Esophagus squamous epithelium (tissue), 5 donors: Measurements from ENCODE around the gene BST1. TPM values are rescaled to one million over a fixed set of nuclear protein-coding genes. Genes with fewer than 3 reads are reported as not detected.
"Not testable (repeated sequence)": the region's sequence is repeated elsewhere in the genome, so short reads cannot be mapped to it uniquely, and the experiment has no call there.

Experiments used
- DNase-seq: peaks from one replicate; lab custom pipeline; 2025; lab: John Stamatoyannopoulos, UW
- H3K27ac ChIP-seq, 4 donors: fragments of 200-600 bp; sonication (generic); one replicate each; pipeline ENCODE4 v1.5.1; 2016 to 2019; ENCODE audit warnings: mild to moderate bottlenecking in 1 of 4
- H3K27me3 ChIP-seq, 4 donors: fragments of 200-600 bp; sonication (generic); 1 replicate in 3 of 4; 2 replicates in 1 of 4; pipeline versions ENCODE4 v1.5.1 to v1.6.0; 2017 to 2021; ENCODE audit warnings: antibody characterized with exemption in 1 of 4
- H3K36me3 ChIP-seq, 3 donors: fragments of 200-600 bp; sonication (generic); one replicate each; pipeline ENCODE4 v1.5.1; 2016 to 2019
- H3K4me1 ChIP-seq, 3 donors: fragments of 200-600 bp; sonication (generic); one replicate each; pipeline ENCODE4 v1.5.1; 2017 to 2019
- H3K4me3 ChIP-seq, 4 donors: fragments of 200-600 bp; sonication (generic); 1 replicate in 3 of 4; 2 replicates in 1 of 4; pipeline ENCODE4 v1.5.1; 2016 to 2019; ENCODE audit warnings: mild to moderate bottlenecking in 2 of 4, moderate library complexity in 1 of 4
- H3K9me3 ChIP-seq, 3 donors: fragments of 200-600 bp; sonication (generic); one replicate each; pipeline ENCODE4 v1.5.1; 2016 to 2019
- POLR2A ChIP-seq, 4 donors: fragments of 450-650 bp; IDR thresholded peaks; one replicate each; pipeline ENCODE4 v1.6.1; 2017; ENCODE audit warnings: antibody characterized with exemption in 4 of 4, mild to moderate bottlenecking in 4 of 4, moderate library complexity in 3 of 4
- WGBS, 2 donors: methylation state at CpG; one replicate each; pipeline ENCODE4 v1.1.5; 2018; 5-methylcytosine and 5-hydroxymethylcytosine counted together
- intact Hi-C: fragments of 100-400 bp; cut with DNase I; formaldehyde crosslinking; loops from one replicate; pipeline ENCODE4 v1.15.0; 2022
- total RNA-seq, 4 donors: library from RNA; depleted of rRNA; stranded (reverse); fragments of >200 nt; gene quantifications; one replicate each; pipeline ENCODE4 v1.1.0, GENCODE V29; 2016
- TF ChIP-seq, protein P1 (sequence below), 6 experiments: fragments of 450-650 bp in 4 of 6; fragments of 200-600 bp in 2 of 6; sonication (generic) in 2 of 6; IDR thresholded peaks; one replicate each; pipeline ENCODE4 v1.5.1; 2016 to 2019; ENCODE audit warnings: antibody characterized with exemption in 6 of 6, mild to moderate bottlenecking in 4 of 6, moderate library complexity in 4 of 6
- donor health status: DM: yes; HTN: yes; CAD: no.

Gene BST1
- total RNA-seq, 4 donors from 2014 or later = 0.97 to 7.4 (median 3.6) TPM

GRCh38 chr4:15729910-15730533, 27.2 kb downstream of the BST1 start:
- H3K4me1 ChIP-seq = no peaks in the 10 kb centered on the region
- no peak for TF ChIP-seq POLR2A (IDR thresholded peaks at IDR 0.05)
- TF ChIP-seq, protein P1, sequence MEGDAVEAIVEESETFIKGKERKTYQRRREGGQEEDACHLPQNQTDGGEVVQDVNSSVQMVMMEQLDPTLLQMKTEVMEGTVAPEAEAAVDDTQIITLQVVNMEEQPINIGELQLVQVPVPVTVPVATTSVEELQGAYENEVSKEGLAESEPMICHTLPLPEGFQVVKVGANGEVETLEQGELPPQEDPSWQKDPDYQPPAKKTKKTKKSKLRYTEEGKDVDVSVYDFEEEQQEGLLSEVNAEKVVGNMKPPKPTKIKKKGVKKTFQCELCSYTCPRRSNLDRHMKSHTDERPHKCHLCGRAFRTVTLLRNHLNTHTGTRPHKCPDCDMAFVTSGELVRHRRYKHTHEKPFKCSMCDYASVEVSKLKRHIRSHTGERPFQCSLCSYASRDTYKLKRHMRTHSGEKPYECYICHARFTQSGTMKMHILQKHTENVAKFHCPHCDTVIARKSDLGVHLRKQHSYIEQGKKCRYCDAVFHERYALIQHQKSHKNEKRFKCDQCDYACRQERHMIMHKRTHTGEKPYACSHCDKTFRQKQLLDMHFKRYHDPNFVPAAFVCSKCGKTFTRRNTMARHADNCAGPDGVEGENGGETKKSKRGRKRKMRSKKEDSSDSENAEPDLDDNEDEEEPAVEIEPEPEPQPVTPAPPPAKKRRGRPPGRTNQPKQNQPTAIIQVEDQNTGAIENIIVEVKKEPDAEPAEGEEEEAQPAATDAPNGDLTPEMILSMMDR (IDR thresholded peaks at IDR 0.05) = peak; percentile 71 to 90 (median 82)
- no peak overlapping the region for H3K27ac ChIP-seq
- WGBS, 2 donors = 18 to 19% methylated on average over 3 of the region's 3 CpGs
- no peaks in the 10 kb centered on the region for H3K36me3 ChIP-seq
- H3K27me3 ChIP-seq = no peaks in the 10 kb centered on the region
- DNase-seq = no peak
- H3K9me3 ChIP-seq = no peaks in the 10 kb centered on the region
- H3K4me3 ChIP-seq = no peak overlapping the region
- intact Hi-C loops = no loop called here

DNA sequence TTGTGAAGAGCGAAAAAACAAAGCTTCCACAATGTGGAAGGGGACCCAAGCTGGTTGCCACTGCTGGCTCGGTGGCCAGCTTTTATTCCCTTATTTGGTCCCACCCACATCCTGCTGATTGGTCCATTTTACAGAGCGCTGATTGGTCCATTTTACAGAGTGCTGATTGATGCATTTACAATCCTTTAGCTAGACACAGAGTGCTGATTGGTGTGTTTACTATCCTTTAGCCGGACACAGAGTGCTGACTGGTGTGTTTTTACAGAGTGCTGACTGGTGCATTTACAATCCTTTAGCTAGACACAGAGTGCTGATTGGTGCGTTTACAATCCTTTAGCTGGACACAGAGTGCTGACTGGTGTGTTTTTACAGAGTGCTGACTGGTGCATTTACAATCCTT, 30.2 kb downstream of the BST1 start:
- DNase-seq, H3K4me3 ChIP-seq, H3K27ac ChIP-seq, H3K4me1 ChIP-seq, intact Hi-C loops, H3K9me3 ChIP-seq, H3K36me3 ChIP-seq: not testable (repeated sequence)
- WGBS, 2 donors = 77 to 78% methylated on average over 5 of the region's 5 CpGs
- H3K27me3 ChIP-seq = peaks cover 0 to 20% (median 0%) of the 10 kb centered on the region in 4 donors

- intact Hi-C loops = no loop called here
- TF ChIP-seq, protein P1 (IDR thresholded peaks at IDR 0.05) = no peak
- TF ChIP-seq POLR2A (IDR thresholded peaks at IDR 0.05) = no peak
- no peaks in the 10 kb centered on the region for H3K36me3 ChIP-seq
- no peak for DNase-seq
- no peak overlapping the region for H3K4me3 ChIP-seq
- no peaks in the 10 kb centered on the region for H3K4me1 ChIP-seq
- no peaks in the 10 kb centered on the region for H3K9me3 ChIP-seq
- peaks cover 0 to 21% (median 0%) of the 10 kb centered on the region in 4 donors for H3K27me3 ChIP-seq
- H3K27ac ChIP-seq = no peak overlapping the region
- 76 to 80% methylated on average over 5 to 6 of the region's 6 CpGs for WGBS, 2 donors
These were observed 32.7 kb downstream of the BST1 start for GRCh38 chr4:15735536-15735935.

DNA sequence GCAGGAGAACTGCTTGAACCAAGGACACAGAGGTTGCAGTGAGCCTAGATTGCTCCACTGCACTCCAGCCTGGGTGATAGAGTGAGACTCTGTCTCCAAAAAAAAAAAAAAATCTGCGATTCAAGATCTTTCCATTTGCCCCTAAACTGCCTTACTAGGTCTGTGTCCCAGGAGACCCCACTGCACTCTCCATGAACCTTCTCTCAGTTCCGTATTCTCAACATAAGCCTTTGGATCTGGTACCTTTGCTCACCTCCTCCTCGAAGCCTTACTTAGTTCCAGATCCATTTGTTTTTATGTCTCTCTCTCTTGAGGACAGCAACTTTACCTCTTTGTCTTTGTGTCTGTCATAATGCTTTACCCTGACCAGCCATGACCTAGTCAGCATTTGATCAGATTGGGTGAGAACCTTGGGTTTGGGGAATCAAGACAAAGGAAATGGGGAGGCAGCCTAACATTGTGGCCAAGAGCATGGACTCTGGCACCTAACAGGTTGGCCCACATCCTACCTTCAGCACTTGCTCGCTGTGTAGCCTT, 33.7 kb downstream of the BST1 start:
- TF ChIP-seq, protein P1 (IDR thresholded peaks at IDR 0.05) = no peak
- DNase-seq = no peak
- no peak overlapping the region for H3K4me3 ChIP-seq
- H3K27me3 ChIP-seq = peaks cover 0 to 21% (median 0%) of the 10 kb centered on the region in 4 donors
- WGBS, 2 donors = 58 to 68% methylated on average over 3 to 4 of the region's 4 CpGs
- no peaks in the 10 kb centered on the region for H3K36me3 ChIP-seq
- H3K27ac ChIP-seq = no peak overlapping the region
- intact Hi-C loops = no loop called here
- no peaks in the 10 kb centered on the region for H3K4me1 ChIP-seq
- peaks cover 0 to under 1% (median 0%) of the 10 kb centered on the region in 3 donors for H3K9me3 ChIP-seq

- intact Hi-C loops = no loop called here
- Histone ChIP-seq H3K9me3 (peaks cover 0 to 7% (median 0%) of the 10 kb centered on the region in 3 donors), H3K4me1 (no peaks in the 10 kb centered on the region), H3K27ac (no peak overlapping the region), H3K27me3 (peaks cover 0 to 21% (median 0%) of the 10 kb centered on the region in 4 donors), H3K4me3 (no peak overlapping the region), H3K36me3 (no peaks in the 10 kb centered on the region)
- no peak for TF ChIP-seq POLR2A (IDR thresholded peaks at IDR 0.05)
- TF ChIP-seq, protein P1 (IDR thresholded peaks at IDR 0.05) = no peak
- 45 to 66% methylated on average over 3 of the region's 3 CpGs for WGBS, 2 donors
- no peak for DNase-seq
These were observed 34.4 kb downstream of the BST1 start for GRCh38 chr4:15737255-15737654.
